Panc1 (cell line): ENCODE results near the gene LRRC4B. TPM values are rescaled to one million over a fixed set of nuclear protein-coding genes. Genes with fewer than 3 reads are reported as not detected.

Source experiments
- ATAC-seq: fragments of 200-7000 bp; cut with Tn5 transposase; 2 replicates; pipeline ENCODE4 v1.9.1; 2020; ENCODE audit warnings: mild to moderate bottlenecking, moderate library complexity
- BruUV-seq: library from RNA; stranded (reverse); fragments of 400-500 nt; replicated peaks from 2 replicates; lab custom pipeline; 2021; lab: Mats Ljungman, UMichigan
- CTCF ChIA-PET: fragments of 300-600 bp; sonication (Branson Sonifier 250); formaldehyde crosslinking; loops from one replicate; lab custom pipeline; 2022; ENCODE audit warnings: antibody characterized with exemption; lab: Charles Lee
- POLR2A ChIA-PET: fragments of 300-600 bp; sonication (Branson Sonifier 250); formaldehyde crosslinking; loops from one replicate; lab custom pipeline; 2022; ENCODE audit warnings: antibody characterized with exemption; lab: Charles Lee
- DNase-seq: peaks from one replicate; pipeline ENCODE4 v3.0.0-alpha.2; 2010; ENCODE audit warnings: low read depth, low spot score
- H3K27ac ChIP-seq: 2 replicates; pipeline ENCODE4 v1.5.1; 2011; ENCODE audit warnings: mild to moderate bottlenecking, low read length, inconsistent platforms
- H3K27me3 ChIP-seq: fragments of 200-500 bp; sonication (Bioruptor generic); 2 replicates; pipeline ENCODE4 v1.6.0; 2014; ENCODE audit warnings: low read length, inconsistent platforms; ENCODE audit not compliant: control insufficient read depth, insufficient read depth
- H3K36me3 ChIP-seq: fragments of 200-500 bp; sonication (Bioruptor generic); 2 replicates; pipeline ENCODE4 v1.5.1; 2014; ENCODE audit warnings: inconsistent platforms, mild to moderate bottlenecking, low read length, moderate library complexity; ENCODE audit not compliant: control insufficient read depth, insufficient read depth
- H3K4me1 ChIP-seq: 2 replicates; pipeline ENCODE4 v1.5.1; 2011; ENCODE audit warnings: inconsistent platforms, mild to moderate bottlenecking, low read length, moderate library complexity; ENCODE audit not compliant: control insufficient read depth, insufficient read depth
- H3K4me3 ChIP-seq, 2 experiments: 2 replicates each; pipeline ENCODE4 v1.5.1; 2011 to 2012; ENCODE audit warnings: low read depth in 2 of 2, low read length in 2 of 2, mild to moderate bottlenecking in 2 of 2, inconsistent platforms in 1 of 2, moderate library complexity in 1 of 2
- H3K9me3 ChIP-seq: fragments of 200-500 bp; sonication (Bioruptor generic); 2 replicates; pipeline ENCODE4 v1.5.1; 2014; ENCODE audit warnings: low read depth, mild to moderate bottlenecking, inconsistent platforms, low read length, moderate library complexity; ENCODE audit not compliant: control insufficient read depth, insufficient read depth
- POLR2AphosphoS5 ChIP-seq: IDR thresholded peaks from 2 replicates; pipeline ENCODE4 v1.6.1; 2012; ENCODE audit warnings: mild to moderate bottlenecking, low read depth, low read length, moderate library complexity
- SIN3A ChIP-seq: IDR thresholded peaks from 2 replicates; pipeline ENCODE4 v1.6.1; 2012; ENCODE audit warnings: low read depth, mild to moderate bottlenecking, low read length, moderate library complexity, borderline replicate concordance; ENCODE audit not compliant: insufficient read depth
- TCF7L2 ChIP-seq: IDR thresholded peaks from 2 replicates; pipeline ENCODE4 v1.6.1; 2011; ENCODE audit warnings: mild to moderate bottlenecking, low read depth, low read length, inconsistent platforms
- in situ Hi-C: cut with HindIII; loops from 2 replicates; pipeline ENCODE4 v1.10.0; 2016; ENCODE audit warnings: low sequenced_read_pairs, low pct_unique_long_range_greater_than_20kb
- intact Hi-C: fragments of 100-400 bp; cut with micrococcal nuclease; formaldehyde crosslinking; loops from one replicate; pipeline ENCODE4 v1.10.0; 2022; ENCODE audit not compliant: unreplicated experiment
- total RNA-seq: library from RNA; stranded (reverse); gene quantifications from one replicate; pipeline ENCODE4 v1.2.1, GENCODE V29; 2021; ENCODE audit not compliant: unreplicated experiment
- TF ChIP-seq, protein P1 (sequence below), 2 experiments: IDR thresholded peaks; 2 replicates each; pipeline ENCODE4 v1.6.1; 2011 to 2012; ENCODE audit warnings: low read depth in 2 of 2, control low read depth in 1 of 2, low read length in 1 of 2, mild to moderate bottlenecking in 1 of 2, moderate library complexity in 1 of 2; ENCODE audit not compliant: insufficient read depth in 1 of 2
- TF ChIP-seq, protein P2 (sequence below): fragments of 450-650 bp; IDR thresholded peaks from 2 replicates; pipeline ENCODE4 v1.5.1; 2017; ENCODE audit warnings: mild to moderate bottlenecking

LRRC4B gene
- total RNA-seq, 1 experiment from 2014 or later, result 0.57 TPM

DNA sequence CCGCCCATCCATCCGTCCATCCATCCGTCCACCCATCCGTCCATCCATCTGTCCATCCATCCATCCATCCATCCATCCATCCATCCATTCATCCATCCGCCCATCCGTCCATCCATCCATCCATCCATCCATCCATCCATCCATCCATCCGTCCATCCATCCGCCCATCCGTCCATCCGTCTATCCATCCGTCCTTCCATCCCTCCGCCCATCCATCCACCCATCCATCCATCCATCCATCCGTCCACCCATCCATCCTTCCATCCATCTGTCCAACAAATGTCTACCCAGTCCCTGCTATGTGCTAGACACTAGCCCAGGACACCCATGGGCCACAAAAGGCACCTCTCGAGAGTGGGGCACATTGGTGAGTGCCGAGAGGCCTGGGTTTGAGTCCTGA, 15.7 kb downstream of the LRRC4B start:
- Histone ChIP-seq H3K4me1 (no peaks in the 10 kb centered on the region), H3K36me3 (no peaks in the 10 kb centered on the region), H3K27ac (no peak overlapping the region), H3K9me3 (no peaks in the 10 kb centered on the region), H3K27me3 (no peaks in the 10 kb centered on the region), H3K4me3 (no peak overlapping the region)
- in situ Hi-C loops (no loop called here), intact Hi-C loops (no loop called here)
- CTCF ChIA-PET, result no interaction called here
- POLR2A ChIA-PET, result no interaction called here
- DNase-seq (no peak), ATAC-seq (no peak)
- TF ChIP-seq POLR2AphosphoS5, result no peak
- no peak for TF ChIP-seq TCF7L2
- TF ChIP-seq, protein P1, sequence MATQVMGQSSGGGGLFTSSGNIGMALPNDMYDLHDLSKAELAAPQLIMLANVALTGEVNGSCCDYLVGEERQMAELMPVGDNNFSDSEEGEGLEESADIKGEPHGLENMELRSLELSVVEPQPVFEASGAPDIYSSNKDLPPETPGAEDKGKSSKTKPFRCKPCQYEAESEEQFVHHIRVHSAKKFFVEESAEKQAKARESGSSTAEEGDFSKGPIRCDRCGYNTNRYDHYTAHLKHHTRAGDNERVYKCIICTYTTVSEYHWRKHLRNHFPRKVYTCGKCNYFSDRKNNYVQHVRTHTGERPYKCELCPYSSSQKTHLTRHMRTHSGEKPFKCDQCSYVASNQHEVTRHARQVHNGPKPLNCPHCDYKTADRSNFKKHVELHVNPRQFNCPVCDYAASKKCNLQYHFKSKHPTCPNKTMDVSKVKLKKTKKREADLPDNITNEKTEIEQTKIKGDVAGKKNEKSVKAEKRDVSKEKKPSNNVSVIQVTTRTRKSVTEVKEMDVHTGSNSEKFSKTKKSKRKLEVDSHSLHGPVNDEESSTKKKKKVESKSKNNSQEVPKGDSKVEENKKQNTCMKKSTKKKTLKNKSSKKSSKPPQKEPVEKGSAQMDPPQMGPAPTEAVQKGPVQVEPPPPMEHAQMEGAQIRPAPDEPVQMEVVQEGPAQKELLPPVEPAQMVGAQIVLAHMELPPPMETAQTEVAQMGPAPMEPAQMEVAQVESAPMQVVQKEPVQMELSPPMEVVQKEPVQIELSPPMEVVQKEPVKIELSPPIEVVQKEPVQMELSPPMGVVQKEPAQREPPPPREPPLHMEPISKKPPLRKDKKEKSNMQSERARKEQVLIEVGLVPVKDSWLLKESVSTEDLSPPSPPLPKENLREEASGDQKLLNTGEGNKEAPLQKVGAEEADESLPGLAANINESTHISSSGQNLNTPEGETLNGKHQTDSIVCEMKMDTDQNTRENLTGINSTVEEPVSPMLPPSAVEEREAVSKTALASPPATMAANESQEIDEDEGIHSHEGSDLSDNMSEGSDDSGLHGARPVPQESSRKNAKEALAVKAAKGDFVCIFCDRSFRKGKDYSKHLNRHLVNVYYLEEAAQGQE (IDR thresholded peaks at IDR 0.05; ENCODE audit: insufficient read depth in 1 of 2, low read depth in 2 of 2, low read length in 1 of 2), result no peak
- TF ChIP-seq SIN3A, result no peak
- TF ChIP-seq, protein P2, sequence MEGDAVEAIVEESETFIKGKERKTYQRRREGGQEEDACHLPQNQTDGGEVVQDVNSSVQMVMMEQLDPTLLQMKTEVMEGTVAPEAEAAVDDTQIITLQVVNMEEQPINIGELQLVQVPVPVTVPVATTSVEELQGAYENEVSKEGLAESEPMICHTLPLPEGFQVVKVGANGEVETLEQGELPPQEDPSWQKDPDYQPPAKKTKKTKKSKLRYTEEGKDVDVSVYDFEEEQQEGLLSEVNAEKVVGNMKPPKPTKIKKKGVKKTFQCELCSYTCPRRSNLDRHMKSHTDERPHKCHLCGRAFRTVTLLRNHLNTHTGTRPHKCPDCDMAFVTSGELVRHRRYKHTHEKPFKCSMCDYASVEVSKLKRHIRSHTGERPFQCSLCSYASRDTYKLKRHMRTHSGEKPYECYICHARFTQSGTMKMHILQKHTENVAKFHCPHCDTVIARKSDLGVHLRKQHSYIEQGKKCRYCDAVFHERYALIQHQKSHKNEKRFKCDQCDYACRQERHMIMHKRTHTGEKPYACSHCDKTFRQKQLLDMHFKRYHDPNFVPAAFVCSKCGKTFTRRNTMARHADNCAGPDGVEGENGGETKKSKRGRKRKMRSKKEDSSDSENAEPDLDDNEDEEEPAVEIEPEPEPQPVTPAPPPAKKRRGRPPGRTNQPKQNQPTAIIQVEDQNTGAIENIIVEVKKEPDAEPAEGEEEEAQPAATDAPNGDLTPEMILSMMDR, result no peak
- no TSS peak for BruUV-seq

DNA sequence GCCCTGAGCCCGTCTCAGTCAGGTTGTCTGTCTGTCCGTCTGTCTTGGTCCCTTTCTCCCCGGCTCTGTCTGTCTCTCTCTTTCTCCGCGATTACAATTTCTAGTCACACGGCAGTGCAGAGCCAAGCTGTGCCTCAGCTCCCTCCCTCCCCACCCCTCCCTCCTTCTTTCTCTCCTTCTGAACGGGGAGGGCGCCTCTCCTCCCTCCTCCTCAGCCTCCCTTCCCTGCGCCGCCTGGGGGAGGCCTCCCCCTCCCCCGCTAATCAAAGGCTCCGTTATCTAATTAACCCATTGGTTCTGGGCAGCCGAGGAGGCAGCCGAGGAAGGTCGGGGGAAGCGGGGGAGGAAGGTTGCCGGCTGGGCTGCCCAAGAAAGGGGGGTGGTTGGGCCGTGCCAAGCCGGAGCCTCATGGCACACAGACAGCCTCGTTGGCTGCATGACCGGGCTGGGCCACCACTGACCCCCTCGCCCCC, 16.5 kb downstream of the LRRC4B start:
- TF ChIP-seq SIN3A (no peak), POLR2AphosphoS5 (no peak), TCF7L2 (no peak)
- TF ChIP-seq, protein P1 (IDR thresholded peaks at IDR 0.05; ENCODE audit: insufficient read depth in 1 of 2, low read depth in 2 of 2, low read length in 1 of 2), result no peak
- TF ChIP-seq, protein P2, result no peak
- BruUV-seq, result no TSS peak
- Histone ChIP-seq H3K9me3 (no peaks in the 10 kb centered on the region), H3K27me3 (no peaks in the 10 kb centered on the region), H3K27ac (no peak overlapping the region), H3K4me1 (no peaks in the 10 kb centered on the region), H3K36me3 (no peaks in the 10 kb centered on the region), H3K4me3 (no peak overlapping the region)
- ChIA-PET POLR2A (no interaction called here), CTCF (interaction anchor here (0.5 kb wide), 1 partner anchor 90 kb away, joined by 5 read pairs; no protein-coding TSS in a partner anchor)
- in situ Hi-C loops, result no loop called here
- 0 out of 2 replicates have a peak, but pooled peaks have one; percentile 19 for ATAC-seq
- DNase-seq, result no peak
- intact Hi-C loops, result no loop called here
